Activated T-helper 1 cell treated with anti-CD3 and anti-CD28 coated beads, Interleukin-2, amount 50 U/mL, for 16 hours (primary cell): ENCODE results near the gene ZMPSTE24.
"Not testable (repeated sequence)": the region's sequence is repeated elsewhere in the genome, so short reads cannot be mapped to it uniquely, and the experiment has no call there.

Experiments used
- DNase-seq, 2 donors: peaks; one replicate each; pipeline ENCODE4 v3.0.0-alpha.2; 2020; ENCODE audit warnings: low read depth in 1 of 2, low spot score in 1 of 2

Gene ZMPSTE24

DNA sequence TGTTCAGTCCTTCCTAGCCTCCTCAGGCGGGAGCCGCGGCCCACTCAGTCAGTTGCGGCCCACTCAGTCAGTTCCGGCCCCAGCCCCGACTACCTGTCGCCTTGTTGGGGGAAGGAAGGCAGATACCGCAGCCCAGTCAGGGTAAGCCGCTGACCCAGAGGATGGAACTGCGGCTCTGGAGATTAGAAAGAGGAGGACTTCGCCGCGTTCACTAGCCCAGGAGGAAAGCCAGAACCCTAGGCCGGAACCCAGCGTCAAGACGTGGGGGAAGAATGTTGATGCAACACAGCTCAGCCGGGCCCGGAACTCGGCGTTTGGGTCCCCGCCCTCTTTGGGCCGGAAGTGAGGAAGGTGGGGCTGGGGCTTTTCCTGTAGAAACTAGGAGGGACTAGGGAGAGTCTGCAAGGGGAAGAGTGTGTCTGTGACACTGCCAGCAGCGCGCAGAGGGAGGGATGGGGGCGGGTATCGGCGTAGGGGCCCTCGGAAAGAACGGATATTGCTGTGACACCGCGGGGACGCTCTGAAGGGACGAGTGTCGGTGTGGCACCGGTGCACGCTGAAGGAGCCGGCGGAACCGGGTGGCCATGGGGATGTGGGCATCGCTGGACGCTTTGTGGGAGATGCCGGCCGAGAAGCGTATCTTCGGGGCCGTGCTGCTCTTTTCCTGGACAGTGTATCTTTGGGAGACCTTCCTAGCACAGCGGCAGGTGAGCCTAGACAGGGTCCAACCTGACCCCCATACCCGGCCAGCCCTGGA lies at the start of gene ZMPSTE24:
TSS of gene ZMPSTE24 (plus strand) at position 549 of the 757 bp plus-strand sequence. CDS start at position 585, 36 bp downstream.
- DNase-seq, result peak; percentile 90 to 95

DNA sequence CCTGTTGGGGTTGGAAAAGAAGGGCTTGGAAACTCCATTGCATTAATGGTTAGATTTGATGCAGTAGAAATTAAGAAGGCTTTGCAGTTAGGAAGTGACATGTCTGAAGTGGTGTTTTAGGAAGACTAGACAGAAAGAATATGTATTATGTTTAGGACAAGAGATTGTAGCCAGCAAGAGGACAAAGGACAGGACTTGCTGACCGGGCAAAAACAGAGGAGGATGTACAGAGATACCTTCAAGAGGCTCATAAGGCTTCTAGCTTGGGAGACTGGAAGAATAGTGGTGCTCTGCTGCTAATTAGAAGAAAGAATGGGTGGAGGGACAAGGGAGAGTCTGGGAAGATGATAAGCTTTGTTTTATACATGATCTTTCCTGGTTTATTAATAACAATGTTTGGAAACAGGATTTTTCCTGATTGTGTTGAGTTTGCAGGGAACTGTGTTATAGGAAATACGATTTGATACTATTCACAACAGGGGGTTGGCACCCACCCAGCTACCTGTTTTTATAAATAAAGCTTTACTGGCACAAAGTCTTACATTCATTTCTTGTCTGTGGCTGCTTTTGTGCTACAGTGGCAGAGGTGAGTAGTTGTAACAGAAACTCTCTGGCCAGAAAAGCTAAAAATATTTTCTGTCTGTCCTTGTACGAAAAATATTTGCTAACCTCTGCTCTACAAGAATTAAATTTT lies 47.4 kb upstream of the ZMPSTE24 start:
- DNase-seq, result no peak

DNA sequence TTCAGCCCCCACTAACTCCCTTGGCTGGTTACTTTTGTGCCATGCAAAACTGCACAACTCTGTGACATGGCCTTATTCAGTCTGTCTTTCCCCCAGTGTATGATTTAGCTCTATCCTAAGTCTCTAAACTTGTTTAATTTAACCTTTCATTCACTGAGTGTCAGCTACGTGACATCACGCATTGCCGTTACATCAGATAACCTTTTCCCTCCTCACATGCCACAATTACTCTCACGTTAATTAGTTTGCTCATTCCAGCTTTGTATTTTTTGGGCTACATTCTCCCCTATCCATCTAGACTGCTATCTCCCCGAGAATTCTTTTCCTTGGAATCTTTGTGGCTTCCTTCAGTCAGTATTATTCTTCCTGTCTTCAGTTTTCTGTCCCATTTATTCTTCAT lies 39.7 kb upstream of the ZMPSTE24 start:
- no peak for DNase-seq

DNA sequence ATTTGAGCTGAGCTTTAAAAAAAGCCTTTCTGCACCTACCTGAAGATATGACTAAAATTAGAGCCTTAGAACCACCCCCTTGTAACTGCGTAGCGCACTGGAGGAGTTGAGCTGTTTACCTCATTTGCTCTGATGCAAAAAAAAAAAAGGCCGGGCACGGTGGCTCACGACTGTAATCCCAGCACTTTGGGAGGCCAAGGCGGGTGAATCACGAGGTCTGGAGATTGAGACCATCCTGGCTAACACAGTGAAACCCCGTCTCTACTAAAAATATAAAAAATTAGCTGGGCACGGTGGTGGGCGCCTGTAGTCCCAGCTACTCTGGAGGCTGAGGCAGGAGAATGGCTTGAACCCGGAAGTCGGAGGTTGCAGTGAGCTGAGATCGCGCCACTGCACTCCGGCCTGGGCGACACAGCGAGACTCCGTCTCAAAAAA lies 36.5 kb upstream of the ZMPSTE24 start:
- DNase-seq, result not testable (repeated sequence)

DNA sequence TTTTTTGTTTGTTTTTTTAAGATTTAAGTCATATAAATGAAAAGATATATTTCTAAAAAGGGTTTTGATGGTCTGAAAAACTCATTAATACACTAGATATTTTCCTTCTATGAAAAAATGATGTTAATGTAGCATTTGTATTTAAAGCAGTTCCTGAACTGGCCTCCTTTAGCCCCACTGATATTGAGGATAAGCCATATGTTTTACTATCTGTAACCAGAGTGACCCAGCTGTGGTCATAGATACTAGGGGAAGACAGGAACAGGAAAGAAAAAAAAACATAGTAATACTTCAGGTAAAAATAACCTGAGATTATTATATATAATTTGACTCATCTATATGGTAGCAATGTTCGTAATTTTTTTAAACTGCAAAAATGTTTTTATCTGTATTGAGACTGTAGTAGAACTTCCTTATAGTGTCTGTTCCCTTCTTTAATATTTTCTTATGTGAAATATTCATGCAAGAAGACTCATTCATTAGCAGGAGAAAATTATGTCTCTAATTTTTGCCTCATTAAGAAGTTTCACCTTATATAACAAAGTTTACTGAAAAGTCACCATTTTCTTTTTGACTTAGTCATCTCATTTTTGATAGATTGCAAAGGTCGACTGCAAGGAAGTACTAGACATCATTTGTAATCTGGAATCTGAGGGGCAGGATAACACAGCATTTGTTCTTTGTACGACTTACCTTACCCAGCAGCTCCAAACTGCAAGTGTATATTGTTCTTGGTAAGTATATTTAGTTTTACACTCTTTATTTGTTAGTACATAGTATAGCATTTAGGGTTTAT lies 35.9 kb upstream of the ZMPSTE24 start:
- no peak for DNase-seq

DNA sequence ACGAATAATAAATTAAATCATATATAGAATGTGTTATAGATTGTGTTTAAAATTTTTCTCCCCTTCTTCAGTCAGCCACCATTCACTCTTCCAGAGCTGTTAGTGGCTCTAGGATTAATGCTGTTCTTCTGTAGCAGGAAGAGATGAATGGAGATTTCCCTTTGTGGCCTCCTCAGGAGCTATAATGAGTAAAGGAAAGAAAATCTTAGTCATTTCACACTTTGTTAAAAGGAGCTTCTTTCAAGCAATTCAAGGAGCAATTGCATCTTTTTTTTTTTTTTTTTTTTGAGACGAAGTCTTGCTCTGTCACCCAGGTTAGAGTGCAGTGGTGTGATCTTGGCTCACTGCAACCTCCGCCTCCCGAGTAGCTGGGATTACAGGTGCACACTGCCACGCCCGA lies 34.0 kb upstream of the ZMPSTE24 start:
- no peak for DNase-seq

DNA sequence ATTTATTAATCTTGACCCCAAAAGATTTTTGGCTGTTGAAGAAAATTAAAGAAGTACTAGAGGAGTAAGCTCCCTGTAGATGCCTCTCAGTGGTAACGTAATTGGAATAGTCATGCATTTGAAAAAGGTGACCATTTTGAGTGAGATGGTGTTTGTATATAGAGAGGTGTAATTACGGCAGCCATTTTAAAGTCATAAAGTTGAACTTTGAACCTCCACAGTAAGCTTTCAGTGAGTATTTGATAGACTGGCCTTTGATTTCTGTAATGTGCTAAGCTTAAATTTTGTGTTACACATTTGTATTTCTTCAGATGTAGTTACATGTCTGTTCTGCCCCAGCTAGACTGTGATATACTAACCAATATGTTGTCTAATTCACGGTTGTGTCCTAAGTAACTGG lies 31.8 kb upstream of the ZMPSTE24 start:
- no peak for DNase-seq

DNA sequence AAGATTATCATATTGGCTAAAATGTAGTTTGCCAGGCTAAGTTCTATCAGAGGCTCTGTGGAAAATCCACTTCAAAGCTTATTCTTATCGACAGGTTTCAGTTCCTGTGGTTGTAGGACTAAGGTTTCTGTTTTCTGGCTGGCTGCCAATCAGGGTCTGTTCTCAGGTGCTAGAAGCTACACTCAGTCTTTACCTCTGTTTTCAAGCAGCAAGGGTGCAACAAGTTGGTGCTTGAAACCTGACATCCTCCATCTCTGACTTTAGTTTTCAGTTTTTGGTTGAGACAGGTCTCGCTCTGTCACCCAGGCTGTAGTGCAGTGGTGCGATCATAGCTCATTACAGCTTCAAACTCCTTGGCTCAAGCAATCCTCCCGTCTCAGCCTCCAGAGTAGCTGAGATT lies 25.6 kb upstream of the ZMPSTE24 start:
- peak in 1 of 2 donors; percentile 12 for DNase-seq

DNA sequence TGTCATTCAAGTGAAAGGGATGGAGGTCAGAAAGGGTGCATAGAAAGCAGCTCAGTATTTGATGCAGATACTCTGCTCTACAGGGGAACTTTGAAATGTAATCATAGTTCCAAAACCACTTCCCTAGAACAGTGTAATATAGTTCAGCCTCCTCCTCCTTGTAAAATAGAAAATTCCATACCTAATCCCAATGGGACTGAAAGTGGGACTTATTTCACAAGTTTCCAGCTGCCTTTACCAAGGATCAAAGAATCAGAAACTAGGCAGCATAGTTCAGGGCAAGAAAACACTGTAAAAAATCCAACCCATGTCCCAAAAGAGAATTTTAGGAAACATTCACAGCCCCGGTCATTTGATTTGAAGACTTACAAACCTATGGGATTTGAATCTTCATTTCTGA lies 18.4 kb upstream of the ZMPSTE24 start:
- no peak for DNase-seq

DNA sequence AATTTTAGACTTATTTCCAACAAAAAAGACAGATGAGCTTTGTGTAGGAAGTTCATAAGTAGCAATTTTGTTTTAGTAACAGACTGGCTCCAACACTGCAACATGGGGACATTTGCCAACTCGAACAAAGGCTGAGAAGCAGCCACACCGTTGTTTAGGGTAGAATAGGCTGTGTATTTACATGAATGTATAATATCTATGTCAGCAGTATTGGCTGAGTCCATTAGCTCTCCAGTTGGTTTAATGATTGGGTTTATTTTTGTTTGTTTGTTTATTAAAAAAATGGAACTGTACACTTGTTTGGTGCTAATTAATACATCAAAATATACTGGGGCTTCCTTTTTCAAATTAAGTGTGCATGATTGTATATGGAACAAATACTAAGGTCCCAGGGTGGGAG lies 17.6 kb upstream of the ZMPSTE24 start:
- DNase-seq, result no peak

DNA sequence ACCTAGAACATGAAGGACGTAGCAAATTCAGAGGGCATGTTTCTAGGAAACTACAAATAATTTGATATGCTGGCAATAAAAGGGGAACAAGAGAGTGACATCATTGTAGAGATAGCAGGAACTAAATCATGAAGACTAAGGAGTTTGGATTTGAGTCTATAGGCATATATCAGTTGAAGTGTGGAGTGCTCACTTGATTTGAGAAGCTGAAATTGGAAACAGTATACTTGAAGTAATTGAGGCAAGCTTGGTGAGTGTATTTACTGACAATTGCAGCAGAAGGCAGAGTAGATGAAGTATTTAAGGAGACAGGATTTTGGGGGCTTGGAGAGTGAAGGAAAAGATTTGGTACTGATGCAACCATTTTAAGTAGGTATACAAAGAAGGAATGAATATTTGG lies 16.7 kb upstream of the ZMPSTE24 start:
- DNase-seq, result no peak

DNA sequence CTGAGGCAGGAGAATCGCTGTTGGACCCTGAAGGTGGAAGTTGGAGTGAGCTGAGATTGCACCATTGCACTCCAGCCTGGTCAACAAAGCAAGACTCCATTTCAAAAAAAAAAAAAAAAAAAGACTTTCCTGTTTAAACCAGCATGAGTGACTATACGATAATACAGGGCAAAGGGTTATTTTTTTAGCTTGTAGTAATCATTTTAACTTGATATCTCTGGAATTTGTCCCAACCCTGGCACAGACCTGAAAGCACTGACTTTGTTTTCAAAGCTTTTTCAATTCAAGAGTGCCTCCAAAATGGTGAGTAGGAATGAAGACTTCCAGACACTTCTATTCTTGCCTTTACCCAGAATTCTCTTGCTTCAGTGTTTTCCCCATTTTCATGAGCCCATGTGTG lies 14.7 kb upstream of the ZMPSTE24 start:
- no peak for DNase-seq

DNA sequence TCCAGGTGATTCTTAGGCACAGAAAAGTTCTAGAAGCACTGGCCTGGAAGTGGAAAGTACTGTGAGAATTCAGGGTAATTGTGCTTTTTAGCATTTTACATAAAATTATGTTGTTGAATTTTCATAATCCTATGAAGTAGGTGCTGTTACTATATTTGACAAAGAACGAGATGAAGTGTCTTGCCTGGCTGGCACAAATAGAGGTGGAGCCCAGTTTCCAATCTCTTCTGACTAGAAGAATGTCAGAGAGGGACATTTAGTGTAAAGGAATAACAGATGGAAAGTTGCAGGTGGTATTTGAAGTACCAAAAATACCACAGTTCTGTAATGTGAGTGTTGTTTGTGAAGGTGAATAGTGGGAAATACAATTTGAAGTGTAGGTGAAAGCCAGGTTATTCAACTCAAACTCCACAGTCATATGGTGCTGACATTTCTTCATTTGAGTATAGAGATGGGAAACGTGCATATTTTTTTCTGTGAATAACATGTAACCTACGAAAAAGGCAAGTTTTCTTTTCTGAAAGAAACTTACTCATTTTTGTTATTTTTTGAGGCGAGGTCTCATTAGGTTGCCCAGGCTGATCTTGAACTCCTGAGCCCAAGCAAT lies 13.8 kb upstream of the ZMPSTE24 start:
- no peak for DNase-seq

DNA sequence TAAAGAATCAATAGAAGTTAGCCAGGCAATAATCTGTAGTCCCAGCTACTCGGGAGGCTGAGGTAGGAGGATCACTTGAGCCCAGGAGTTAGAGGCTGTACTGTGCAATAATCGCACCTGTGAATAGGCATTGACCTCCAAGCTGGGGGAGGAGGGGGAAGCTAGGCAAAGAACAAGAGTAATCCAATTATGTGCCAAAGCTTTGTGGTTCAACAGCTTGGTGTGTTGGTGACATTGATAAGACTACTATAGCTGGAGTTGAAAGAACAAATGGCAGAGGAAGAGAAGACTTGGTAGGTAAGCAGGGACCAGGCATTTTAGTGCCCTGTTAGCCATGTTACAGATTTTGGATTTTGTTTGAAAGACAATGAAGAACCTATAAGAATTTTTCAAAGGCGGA lies 12.3 kb upstream of the ZMPSTE24 start:
- DNase-seq, result no peak

DNA sequence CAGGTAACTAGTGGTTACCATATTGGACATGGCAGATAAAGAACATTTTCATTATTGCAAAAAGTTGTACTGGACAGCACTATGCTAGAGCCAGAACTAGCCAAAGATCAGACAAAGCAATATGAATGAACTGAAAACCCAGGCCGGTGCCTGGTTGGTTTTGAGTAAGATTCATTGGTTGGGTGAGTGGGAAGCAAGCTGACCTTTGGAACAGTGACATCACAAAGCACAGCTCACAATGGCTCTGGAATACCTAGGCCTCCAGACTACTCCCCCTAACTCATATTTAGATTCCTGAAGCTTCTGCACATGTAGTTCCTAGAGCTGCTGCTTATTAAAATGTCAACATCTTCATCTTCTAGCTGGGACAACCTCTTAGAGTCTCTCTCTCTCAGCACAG lies 10.4 kb upstream of the ZMPSTE24 start, which contains the start of gene TMCO2:
TSS of gene TMCO2 (plus strand) at position 283 of the 400 bp plus-strand sequence. CDS start at position 340, 57 bp downstream.
- DNase-seq, result no peak

DNA sequence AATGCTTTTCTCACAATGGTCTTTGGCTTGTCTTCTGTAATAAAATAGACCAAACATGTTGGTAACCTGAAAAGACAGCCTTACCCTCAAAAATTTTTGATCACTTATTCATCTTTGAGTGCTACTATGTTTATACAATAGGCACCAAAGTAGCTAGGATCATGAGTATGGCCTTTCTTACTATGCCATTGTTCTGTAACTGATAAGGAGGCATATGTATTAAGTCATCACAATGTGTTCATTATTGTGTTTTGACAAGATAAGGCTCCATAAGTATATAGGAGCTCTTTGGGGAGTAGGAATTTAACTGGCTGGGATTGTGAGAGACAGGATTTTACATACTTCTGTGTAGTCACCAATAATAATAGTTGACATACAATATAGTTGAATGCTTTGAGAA lies 9.6 kb upstream of the ZMPSTE24 start:
- DNase-seq, result no peak

DNA sequence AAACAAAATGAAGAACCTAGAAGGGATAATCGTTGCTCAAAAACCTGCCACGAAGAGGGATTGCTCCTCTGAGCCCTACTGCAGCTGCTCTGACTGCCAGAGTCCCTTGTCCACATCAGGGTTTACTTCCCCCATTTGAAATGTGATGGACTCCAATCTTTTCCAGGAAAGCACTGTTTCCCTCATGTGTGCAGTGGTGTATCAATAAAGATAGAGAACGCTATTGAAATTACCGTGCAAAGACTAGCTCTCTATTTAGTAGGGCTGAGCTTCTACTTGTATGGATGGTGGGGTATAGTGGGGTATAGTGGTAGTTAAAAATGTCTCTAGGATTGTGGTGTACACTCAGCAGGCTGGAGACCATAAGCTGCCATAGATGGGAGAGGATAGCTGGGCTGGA lies 6.6 kb upstream of the ZMPSTE24 start:
- no peak for DNase-seq

DNA sequence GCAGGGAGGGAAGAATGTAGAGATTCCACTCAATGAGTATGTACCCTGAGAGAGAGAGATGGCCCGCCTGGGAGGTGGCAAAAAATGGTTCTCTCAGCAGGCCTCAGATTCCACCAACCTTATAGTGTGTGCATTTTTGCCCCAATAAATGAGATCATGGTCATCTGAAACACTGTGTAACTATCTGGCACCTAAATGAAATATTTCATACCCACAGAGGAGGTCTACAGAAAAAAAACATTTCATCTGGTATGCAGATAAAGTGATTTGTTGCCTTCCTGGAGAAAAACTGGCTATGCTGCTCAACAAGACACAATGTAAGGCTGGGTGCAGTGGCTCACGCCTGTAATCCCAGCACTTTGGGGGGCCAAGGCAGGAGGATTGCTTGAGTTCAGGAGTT lies 5.4 kb upstream of the ZMPSTE24 start:
- no peak for DNase-seq

DNA sequence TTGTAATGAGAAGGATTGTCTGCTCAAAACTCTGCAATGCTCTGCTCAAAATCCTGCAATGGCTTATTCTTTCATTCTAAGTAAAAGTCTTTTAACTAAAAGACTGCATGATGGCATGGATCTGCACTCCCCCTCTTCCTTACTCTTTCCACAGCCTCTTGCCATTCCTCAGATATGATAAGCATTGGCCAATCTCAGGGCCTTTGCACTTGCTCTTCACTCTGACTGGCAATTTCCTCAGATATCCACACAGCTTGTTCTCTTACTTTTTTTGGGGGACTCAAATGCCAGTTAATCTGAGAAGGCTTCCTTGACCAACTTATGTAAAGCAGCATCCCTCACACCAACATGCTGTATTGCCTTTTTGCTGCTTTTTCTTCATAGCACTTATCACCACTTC lies 2.8 kb upstream of the ZMPSTE24 start:
- no peak for DNase-seq

DNA sequence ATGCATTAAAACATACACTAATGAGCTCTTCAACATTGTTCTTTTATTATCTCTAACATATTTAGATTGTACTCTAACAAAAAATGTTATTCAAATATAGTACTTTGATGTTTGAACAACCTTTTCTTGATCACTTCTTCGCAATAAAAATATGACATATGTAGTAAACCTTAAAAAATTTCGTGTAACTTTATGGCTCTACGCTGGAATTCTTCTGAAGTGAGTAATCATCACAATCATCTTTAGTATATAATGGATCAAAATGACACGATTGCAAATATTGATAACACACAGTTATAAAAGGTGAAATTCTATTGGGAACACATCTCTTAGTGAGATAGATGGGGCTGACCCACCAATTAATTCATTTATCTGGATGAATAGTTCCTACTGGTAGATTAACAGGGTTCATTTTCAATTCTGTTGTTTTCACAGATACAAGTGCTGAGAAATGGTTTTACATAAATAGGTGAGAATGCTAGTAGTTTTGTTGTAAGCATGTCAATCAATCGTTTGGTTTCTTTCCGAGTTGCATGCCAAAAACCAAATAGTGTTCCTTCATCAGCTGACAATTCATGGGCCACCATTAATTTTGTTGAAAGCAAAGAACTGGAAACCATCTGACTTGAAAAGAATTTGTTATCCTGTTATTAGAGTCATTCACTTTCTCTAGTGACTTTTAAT lies 1.5 kb upstream of the ZMPSTE24 start:
- DNase-seq, result no peak

DNA sequence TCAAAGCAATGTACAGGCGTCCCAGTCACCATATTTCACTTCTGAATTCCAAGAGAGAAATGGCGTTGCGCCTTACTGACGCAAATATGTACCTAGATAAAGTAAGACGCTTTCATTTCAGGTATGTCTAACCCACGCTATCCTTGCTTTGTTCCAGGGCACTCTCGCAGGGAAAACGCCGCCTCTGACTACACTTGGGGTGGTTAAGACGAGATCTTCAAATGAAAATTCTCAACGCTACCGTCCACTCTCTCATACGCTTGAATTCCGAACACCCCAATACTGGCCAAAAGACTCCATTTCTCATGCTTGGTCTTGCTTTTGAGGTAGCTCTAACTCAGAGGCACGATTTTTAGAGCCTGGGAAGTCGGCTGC lies 736 bp upstream of the ZMPSTE24 start:
- DNase-seq, result no peak
